ENCODE results near the gene ARV1. TPM values are rescaled to one million over a fixed set of nuclear protein-coding genes. Genes with fewer than 3 reads are reported as not detected.

Gene ARV1
- total and polyA plus RNA-seq, 10 of the 15 experiments (the other 5 are each of a cell fraction or from before 2014, with no cell fraction given), result 23.2 to 55.1 (median 35.6) TPM

GRCh38 chr1:230986976-230987375, 8.1 kb downstream of the ARV1 start:
- Histone ChIP-seq H3K4me1 (ENCODE audit: control insufficient read depth, insufficient read depth, low read length) (no peaks in the 10 kb centered on the region), H3K4me3 (no peak overlapping the region), H3K9me3 (replicated peaks; ENCODE audit: control insufficient read depth, insufficient read depth, low read length) (no peaks in the 10 kb centered on the region), H4K20me1 (ENCODE audit: control insufficient read depth, insufficient read depth) (no peaks in the 10 kb centered on the region), H2AFZ (ENCODE audit: control insufficient read depth, low read depth, low read length) (no peak overlapping the region), H3K27me3 (replicated peaks in 1 of 2; ENCODE audit: control insufficient read depth in 2 of 2, insufficient read depth in 2 of 2, low read length in 1 of 2) (no peaks in the 10 kb centered on the region), H3K9ac (ENCODE audit: control insufficient read depth, insufficient read depth, low read length) (no peak overlapping the region), H3K79me2 (ENCODE audit: control insufficient read depth, insufficient read depth, low read length) (peaks cover 2% of the 10 kb centered on the region; the same call in 1 of the 2 replicates), H3K36me3 (ENCODE audit: control insufficient read depth in 2 of 2, insufficient read depth in 2 of 2, low read length in 1 of 2) (peaks cover 0 to 6% of the 10 kb centered on the region in 2 experiments; a peak in 2 of 4 replicates), H3K4me2 (ENCODE audit: control insufficient read depth, insufficient read depth) (no peak overlapping the region), H3K27ac (ENCODE audit: control insufficient read depth, insufficient read depth) (no peak overlapping the region)
- intact Hi-C loops (cut with micrococcal nuclease; ENCODE audit: unreplicated experiment) (no loop called here), in situ Hi-C loops (cut with MboI) (no loop called here)
- ChIA-PET SMC1A (ENCODE audit: uncharacterized antibody, unreplicated experiment) (interaction anchor here (1.2 kb wide), 1 partner anchor 11 kb away, joined by 3 read pairs; no protein-coding TSS in a partner anchor), POLR2A (no interaction called here), CTCF (no interaction called here), RAD21 (ENCODE audit: unreplicated experiment) (no interaction called here)
- DNase-seq (ENCODE audit: low read depth, low spot score), result no peak
- FAIRE-seq, result no peak
- no peak for ATAC-seq
- BruUV-seq (replicated peaks), result no TSS peak
- 92% methylated on average over 7 of the region's 7 CpGs for WGBS (ENCODE audit: insufficient coverage, insufficient replicate concordance, low lambda C conversion rate, missing lambda C conversion rate)
- TF ChIP-seq RFX5 (IDR thresholded peaks at IDR 0.05; ENCODE audit: low read depth, low read length), result no peak
- no peak for TF ChIP-seq ATF2 (IDR thresholded peaks at IDR 0.05; ENCODE audit: low read length)
- TF ChIP-seq RCOR1 (conservative IDR thresholded peaks at IDR 0.05; ENCODE audit: low read depth, low read length), result no peak
- TF ChIP-seq PBX3 (IDR thresholded peaks at IDR 0.05; ENCODE audit: insufficient replicate concordance, low read depth, low read length), result no peak
- TF ChIP-seq ZNF687 (IDR thresholded peaks at IDR 0.05), result no peak
- TF ChIP-seq ZNF24 (IDR thresholded peaks at IDR 0.05), result no peak
- no peak for TF ChIP-seq CHD1 (IDR thresholded peaks at IDR 0.05; ENCODE audit: low read depth, low read length)
- no peak for TF ChIP-seq TCF3 (IDR thresholded peaks at IDR 0.05; ENCODE audit: borderline replicate concordance, insufficient read depth, low read depth, low read length)
- TF ChIP-seq ZBED1 (IDR thresholded peaks at IDR 0.05; ENCODE audit: borderline replicate concordance), result no peak
- TF ChIP-seq USF1 (IDR thresholded peaks at IDR 0.05; ENCODE audit: borderline replicate concordance, extremely low read length, insufficient read depth, low read depth, low read length), result no peak
